Measurements from ENCODE around the gene PDRG1.
"Not testable (repeated sequence)": the region's sequence is repeated elsewhere in the genome, so short reads cannot be mapped to it uniquely, and the experiment has no call there.

PDRG1 gene

DNA sequence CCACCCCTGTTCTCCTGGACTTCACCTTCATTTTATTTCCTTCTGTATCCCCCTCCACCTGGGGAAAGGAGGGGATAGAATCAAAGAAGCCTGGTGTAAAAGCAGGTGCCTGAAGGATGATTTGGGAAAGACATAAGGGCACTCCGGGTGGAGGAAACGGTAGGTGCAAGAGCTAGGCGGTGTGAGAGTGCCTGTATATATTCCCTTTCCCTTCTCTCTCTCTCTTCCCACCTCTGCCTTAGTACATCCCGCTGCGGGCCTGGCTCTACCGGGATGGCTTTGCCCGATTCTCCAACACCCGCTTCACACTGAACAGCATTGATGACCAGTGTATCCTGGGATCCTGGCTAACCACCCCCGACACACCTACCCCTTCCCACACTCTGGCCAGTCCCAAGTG lies 26.2 kb downstream of the PDRG1 start:
- no peak for DNase-seq

DNA sequence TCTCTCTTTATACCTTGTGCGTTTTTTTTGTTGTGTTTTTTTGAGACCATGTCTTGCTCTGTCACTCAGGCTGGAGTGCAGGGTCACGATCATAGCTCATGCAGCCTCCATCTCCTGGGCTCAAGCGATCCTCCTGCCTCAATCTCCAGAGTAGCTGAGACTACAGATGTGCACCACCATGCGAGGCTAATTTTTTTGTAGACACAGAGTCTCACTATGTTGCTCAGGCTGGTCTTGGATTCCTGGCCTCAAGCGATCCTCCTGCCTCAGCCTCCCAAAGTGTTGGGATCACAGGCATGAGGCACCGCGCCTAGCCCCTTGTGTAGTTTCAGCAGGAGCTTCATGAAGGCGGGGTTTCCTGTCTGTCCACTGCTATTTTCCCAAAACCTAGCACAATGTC lies 27.3 kb downstream of the PDRG1 start:
- no peak for DNase-seq

DNA sequence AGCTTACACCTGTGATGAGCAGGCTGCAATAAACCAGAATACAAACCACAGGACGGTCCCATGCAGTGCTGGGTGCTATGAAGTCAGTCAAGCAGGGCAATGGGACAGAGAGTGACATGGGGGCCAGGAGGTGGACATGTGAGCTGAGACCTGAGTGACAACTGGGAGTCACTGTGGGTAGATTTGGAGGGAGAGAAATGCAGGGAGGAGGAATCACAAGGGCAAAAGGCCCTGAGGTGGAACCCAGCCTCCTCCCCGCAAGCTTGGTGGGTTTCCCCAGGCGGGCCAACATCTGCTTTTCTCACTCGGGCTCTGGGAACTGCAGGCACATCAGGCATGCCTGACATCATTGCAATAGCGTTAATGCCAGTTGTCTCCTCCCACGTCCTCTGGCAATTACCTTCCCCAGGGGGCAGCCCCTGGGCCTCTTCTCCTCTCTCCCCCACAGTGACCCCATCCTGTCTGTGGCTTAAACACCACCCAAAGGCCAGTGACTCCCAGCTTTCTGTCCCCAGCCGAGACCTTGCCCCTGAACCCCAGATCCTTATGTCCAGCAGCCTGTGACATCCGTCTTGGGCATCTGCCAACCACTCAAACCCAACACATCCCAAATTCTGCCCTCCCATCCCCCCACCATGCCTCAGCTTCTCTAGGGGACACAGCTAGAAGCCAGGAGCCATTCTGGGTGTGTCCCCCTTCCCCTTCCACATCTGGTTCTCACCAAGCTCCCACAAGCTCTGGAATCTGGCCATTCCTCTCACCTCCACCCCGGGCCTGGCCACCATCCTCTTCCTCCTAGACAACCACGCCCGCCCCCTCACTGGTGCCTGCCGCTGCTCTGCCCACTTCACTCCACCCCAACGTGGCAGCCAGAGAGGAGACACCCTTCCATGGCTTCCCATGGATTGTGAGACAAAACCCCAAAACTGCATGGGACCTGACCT lies 28.2 kb downstream of the PDRG1 start:
- DNase-seq, result no peak

DNA sequence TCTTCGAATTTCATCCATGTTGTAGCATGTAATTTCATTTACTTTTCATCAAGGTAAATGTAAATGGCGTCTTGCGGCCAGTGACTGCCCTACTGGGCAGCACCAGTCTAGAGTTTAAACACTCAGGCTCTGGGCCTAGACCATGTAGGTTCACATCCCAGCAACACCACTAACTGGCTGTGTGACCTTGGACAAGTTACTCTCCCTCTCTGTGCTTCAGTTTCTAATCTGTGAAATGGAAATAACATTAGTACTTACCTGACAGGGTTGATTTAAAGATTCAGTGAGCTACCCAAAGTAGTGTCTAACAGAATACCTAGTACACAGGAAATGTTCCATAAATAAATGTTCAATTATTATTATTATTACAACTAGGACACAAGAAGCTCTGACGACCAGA lies 29.3 kb downstream of the PDRG1 start:
- no peak for DNase-seq

DNA sequence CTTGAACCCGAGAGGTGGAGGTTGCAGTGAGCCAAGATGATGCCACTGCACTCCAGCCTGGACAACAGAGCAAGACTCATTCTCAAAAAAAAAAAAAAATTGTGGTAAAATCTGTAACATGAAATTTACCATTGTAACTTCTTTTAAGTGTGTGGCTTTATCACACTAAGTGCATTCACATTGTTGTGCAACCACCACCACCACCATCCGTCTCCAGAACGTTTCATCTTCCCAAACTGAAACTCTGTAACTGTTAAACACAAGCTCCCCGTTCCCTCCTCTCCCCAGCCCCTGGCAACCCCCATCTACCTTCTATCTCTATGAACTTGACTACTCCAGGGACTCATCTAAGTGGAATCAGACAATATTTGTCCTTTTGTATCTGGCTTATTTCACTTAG lies 29.7 kb downstream of the PDRG1 start:
- DNase-seq, result no peak

DNA sequence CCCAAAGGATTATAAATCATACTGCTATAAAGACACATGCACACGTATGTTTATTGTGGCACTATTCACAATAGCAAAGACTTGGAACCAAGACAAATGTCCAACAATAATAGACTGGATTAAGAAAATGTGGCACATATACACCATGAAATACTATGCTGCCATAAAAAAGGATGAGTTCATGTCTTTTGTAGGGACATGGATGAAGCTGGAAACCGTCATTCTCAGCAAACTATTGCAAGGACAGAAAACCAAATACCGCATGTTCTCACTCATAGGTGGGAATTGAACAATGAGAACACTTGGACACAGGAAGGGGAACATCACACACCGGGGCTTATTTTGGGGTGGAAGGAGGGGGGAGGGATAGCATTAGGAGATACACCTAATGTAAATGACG lies 30.4 kb downstream of the PDRG1 start:
- not testable (repeated sequence) for DNase-seq

DNA sequence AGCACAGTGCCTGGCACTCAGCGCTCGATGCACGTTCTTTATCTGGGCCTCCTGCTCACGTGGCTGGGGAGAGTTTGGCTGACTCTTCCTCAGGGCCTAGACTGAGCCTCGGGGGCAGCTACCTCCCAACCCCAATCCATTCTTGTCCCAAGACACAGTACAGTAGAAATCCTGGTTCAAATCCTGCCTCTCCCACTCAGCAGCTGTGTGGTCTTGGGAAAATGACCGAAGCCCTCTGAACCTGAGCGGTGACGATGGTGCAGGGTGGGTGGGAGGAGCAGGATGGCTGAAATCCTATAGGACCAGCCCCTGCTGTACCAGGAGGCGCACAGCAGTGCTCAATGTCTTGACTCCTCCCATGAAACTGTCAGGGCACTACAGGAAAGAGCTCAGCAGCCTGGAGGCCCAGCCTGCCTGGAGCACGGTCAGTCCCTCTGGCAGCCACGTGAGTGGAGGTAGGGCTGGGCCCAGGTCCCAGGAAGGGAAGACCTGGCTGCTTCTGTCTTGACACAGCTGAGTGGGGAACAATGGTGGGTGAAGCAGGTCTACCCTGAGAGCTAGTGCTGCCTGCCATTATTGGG lies 31.5 kb downstream of the PDRG1 start:
- no peak for DNase-seq

DNA sequence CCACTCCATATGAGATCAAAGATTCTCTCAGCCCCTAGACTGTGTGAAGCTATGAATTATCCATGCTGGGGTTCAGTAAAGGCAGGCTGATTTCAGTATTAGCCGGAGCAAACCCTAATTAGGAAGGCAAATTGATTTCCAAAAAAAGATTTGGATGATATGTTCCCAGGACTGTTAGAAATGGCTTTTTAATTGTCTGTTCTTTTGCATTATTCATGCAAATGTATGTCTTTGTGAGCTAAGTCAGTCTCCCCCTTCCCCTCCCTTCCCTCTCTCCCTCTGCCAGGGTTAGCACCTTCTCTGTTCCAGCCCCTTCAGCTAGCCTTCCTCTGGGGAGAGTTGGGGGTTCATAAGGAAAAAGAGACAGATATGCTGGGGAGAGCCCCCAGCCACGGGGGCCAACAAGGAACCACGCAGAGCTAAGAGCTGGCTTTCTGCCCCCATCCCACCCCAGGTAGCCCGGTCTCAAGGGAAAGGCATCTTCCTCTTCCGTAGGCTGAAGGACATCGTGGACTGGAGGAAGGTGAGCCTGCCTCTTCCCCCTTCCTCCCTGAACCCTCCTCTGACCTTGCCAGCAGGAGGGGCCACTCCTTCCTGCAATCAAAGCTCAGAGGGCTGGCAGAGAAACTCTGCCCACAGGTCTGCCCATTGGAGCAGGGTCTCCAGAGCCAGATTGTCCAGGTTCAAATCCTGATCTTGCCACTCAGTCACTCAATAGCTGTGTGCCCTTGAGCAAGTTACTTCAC lies 32.3 kb downstream of the PDRG1 start:
- no peak for DNase-seq

DNA sequence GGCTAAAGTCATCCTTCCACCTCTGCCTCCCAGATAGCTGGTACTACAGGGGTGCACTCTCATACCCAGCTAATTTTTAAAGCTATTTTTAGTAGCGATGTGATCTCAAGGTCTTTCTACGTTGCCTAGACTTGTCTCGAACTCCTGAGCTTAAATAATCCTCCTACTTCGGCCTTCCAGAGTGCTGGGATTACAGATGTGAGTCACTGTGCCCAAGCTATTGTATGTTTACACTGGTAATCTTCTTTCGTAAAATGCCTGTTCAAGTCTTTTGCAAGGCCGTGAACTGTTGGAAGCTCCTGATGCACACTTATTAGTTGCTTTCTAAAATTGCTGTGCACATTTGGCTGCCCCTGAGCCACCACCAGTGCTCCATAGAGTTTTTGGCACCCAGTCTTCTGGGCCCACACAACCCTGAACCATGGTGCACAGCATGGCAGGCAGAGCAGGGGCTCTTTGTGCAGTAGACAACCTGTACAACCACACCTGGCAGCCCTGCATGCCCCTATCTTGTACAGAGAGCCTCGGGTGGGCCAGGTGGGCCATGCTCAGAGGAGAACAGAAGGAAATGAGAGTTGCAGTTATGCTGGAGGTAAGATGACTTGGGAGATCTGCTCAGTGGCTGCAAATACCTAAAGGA lies 33.3 kb downstream of the PDRG1 start:
- no peak for DNase-seq

DNA sequence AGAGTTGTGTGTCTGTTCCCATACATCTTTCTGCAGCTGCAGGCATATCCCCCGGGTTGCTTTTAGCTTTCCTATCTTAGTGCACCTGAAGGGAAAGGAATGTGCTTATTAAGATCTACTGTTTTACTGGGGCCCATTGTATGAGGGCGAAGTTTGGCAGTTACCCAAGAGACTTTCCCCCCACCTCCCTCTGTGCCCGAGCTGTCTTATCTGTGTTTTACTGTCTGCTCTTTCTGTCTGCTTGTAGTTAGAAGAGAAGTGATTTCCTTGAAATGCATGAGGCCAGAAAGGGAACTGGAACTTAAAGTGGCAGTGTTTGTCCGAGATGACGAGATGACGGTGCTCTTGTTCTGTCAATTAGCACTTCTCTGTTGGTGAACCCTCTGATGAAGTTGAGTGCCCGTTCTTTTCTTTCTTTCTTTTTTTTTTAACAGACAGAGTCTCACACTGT lies 33.9 kb downstream of the PDRG1 start:
- not testable (repeated sequence) for DNase-seq

DNA sequence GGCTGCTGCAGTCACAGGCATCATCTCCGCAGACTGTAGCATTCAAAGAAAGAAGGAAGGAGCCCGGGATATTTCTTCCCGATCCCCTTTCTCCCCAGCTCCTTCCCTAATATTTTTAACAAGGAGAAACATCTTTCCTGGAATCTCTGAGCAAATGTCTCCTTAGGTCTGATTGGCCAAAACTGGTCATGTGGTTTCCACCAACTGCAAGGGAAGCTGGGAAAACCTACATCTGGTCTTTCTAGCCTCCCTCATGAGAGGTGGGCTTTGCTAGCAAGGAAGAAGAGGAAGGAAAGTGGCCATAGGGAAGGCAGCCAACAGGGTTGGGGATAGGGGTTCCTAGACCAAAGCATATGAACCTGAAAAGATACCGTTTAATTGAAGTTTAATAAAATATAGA lies 35.1 kb downstream of the PDRG1 start:
- DNase-seq, result no peak

DNA sequence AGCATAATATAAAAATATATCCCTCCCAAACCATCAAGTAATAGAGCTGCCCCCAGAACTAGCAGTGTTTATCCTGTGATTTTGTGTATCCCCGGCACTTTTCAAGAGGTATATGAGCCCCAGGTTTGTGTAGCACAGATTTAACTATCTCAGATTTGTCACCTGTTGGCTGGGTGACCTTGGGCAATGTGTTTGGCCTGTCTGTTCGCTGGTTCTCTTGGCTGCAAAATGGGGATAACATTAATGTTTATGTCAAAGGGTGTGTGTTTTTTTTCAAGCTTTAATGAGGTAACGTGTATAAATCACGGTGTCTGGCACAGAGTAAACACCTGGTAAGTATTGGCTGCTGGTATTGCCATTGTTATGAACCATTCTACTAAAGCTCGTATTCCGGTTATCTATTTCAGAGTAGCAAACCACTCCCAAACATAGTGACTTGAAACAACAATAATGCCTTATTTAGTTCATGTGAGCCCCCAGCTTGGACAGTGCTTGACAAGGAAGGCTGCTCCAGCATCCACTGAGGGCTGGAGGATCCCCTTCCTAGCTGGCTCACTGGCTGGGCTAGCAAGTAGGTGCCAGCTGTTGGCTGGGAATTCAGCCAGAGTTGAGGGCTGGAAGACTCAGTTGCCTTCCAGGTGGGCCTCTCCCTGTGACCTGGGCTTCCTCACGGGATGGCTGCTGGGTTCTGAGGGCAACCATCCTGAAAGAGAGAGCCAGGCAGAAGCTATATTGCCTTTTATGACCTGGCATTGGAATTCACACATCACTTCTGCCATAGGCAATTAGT lies 36.2 kb downstream of the PDRG1 start:
- no peak for DNase-seq

DNA sequence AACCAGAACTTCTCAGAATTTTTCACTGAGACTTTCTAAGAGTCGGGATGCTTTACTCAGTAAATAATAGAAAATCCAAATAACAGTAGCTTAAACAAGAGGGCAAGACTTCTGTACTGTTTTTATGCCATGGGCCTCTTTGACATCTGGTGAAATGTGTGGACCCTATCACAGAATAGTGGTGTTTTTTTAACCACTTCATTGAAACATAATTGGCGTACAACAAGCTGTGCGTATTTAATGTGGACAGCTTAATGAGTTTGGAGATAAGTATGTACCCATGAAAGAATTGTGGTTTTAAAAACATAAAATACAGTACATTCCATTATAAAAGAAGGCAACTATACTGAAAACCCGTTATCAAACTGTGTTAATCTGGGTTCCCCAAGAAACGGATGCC lies 37.7 kb downstream of the PDRG1 start:
- DNase-seq, result no peak

DNA sequence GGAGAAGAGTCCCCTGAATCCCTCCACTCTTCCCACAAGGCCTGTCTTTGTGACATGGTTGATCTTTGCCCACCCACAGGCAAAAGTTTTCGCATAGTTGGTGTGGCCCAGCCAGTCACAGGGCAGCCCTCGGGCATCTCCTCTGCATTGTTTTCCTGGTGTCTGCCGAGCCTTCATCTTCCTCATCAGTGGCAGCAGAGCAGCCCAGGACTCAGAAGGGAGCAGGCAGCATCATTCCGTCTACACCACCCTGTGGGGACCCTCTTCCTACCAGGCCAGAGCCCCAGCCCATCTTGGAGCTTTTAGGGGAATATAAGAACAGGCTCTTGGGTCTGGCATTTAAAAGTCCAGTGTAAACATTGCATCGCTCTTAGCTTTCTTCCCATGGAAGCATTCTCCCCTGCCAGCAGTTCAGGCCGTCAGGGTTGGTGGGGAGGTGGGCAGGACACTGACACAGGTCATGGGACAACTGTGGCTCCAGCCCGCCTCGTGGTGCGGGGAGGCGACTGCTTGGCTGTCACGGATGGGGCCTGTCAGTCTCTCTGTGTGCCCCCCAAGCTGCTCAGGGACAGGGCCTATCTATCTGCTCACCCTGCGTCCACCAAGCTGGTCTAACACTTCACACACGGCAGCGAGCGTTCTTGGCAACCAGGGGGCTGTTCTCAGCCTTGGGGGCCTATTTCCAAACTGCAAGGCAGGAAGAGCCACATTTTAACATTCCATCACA lies 38.3 kb downstream of the PDRG1 start:
- DNase-seq, result no peak

DNA sequence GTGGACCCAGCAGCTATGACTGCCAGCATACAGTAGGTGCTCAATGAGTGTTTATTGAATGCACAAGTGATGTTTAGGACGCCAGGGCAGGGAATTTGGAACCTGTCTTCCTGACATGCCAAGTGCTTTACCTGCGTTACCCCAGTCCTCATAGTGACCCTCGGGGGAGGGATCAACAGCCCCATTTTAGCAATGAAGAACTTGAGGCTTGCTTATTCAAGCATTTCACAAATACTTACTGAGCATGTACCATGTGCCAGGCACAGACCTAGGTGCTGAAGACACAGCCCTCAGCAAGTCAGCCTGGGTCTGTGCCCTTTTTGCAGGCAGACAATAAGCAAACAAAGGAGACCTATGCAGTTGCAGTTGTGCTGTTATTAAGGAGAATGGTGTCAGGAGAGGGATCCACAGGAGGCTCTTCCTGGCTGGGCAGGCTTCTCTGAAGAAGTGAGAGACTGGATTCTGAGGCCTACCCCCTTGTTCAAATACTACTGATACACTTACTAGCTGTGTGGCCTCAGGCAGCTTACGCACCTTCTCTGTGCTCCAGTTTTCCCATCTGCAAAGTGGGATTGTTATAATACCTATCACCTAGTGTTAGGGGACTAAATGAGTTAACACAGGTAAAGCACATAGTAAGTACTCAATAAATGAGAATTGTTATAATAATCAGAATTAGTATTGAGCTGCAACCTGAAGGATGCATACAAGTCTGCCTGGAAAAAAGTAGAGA lies 41.6 kb downstream of the PDRG1 start:
- no peak for DNase-seq

DNA sequence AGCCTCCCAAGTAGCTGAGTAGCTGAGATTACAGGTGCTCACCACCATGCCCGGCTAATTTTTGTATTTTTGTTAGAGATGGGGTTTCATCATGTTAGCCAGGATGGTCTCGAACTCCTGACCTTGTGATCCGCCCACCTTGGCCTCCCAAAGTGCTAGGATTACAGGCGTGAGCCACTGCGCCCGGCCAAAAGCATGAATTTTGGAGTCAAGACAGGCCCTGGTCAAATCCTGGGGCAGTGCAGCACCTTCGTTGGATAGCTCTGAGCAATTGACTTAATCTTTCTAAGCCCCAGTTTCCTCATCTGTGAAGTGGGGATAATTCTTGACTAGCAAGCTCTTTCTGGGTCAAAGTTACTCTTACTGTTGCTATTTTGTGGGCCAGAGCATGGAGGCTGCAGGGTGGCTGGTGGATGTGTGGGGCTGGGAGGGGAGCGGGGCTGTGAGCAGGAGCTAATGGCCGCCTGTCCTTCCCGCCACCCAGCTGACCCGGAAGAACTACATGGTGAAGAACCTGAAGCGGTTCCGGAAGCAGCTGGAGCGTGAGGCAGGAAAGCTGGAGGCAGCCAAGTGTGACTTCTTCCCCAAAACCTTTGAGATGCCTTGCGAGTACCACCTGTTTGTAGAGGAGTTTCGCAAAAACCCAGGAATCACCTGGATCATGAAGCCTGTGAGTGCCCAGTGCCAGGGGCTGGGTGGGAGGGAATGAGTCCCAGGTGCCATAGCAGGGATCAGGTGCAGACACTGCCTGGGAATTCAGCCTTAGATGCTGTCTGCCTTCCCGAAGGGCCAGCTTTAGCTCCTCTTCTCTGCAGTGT lies 42.4 kb downstream of the PDRG1 start:
- DNase-seq, result no peak

DNA sequence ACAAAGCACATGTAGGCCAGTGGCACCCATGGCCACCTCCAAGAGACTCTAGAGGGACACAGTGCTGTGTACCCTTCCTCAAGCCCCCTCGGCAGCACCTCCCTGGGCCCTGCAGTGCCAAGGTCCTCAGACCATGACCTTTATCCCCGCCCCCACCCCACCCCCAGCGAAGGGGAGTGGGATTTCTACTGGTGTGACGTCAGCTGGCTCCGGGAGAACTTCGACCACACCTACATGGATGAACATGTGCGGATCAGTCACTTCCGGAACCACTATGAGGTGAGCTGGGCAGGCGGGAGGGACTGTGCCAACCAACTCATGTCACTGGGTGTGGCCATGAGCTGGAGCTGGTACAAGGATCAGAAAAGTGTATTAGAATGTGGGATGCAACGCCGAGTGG lies 43.4 kb downstream of the PDRG1 start:
- no peak for DNase-seq

DNA sequence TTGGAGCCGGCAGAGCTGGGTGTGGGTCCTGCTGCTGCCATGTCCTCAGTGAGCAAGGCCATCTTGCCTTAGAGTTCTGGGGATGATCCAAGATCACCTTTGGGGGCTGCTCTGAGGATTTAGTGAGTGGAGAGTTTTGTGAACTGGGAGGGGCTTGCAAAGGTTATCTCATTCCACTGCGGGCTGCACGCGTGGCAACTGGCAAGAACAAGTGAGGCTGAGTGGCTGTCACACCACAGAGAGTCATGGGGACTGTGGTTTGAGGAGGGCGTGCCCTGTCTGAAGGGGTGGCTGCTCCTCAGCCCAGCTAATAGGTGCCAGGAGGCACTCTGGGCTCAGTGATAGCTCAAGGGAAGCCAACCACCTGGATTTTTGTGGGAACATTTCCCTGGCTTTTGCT lies 43.8 kb downstream of the PDRG1 start:
- no peak for DNase-seq

DNA sequence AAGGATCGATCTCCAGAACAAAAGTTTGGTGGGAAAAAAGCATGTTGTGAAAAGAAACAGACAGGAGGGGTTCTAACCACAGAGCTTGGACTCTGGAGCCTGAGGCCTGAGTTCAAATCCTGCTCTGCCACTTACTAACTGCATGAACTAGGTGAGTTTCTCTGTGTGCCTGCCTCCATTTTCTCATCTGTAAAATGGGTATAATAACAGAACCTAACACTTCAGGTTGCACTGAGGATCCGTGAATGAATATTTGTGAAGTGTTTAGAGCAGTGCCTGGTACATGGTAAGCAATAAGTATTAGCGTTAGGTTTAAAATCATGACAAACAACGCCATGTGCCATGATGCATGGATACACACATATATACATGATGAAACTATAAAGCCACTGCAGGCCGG lies 44.8 kb downstream of the PDRG1 start:
- DNase-seq, result no peak

DNA sequence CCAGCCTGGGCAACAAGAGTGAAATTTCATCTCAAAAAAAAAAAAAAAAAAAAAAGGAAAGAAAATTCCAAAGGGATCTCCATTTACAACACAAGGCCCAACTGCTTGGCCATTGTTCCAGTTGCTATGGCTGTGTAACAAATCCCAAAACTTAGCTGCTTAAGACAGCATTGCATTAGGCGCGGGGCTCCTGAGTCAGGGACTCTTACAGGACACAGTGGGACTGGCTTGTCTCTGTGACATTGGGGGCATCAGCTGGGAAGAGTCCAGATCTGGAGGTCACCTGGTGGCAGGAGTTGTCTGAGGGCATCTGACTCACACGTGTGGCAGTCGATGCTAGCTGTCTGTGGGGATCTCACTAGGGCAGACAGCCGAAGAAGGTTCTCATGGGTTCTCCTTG lies 45.8 kb downstream of the PDRG1 start:
- no peak for DNase-seq

All from SHP77 treated with DMSO at 0.1 percent for 48 hours (cell line).